A549 (cell line): ENCODE results near the gene RALA. TPM values are rescaled to one million over a fixed set of nuclear protein-coding genes. Genes with fewer than 3 reads are reported as not detected.

Experiments
- ATAC-seq, 2 experiments: fragments of 200-7000 bp in 1 of 2; fragments of >200 bp in 1 of 2; cut with Nextera tagmentation in 1 of 2; cut with Tn5 transposase in 1 of 2; 3 replicates each; pipeline versions ENCODE4 v1.8.0 to v1.9.1; 2018 to 2020; ENCODE audit warnings: mild to moderate bottlenecking in 1 of 2, moderate library complexity in 1 of 2
- CTCF ChIA-PET: fragments of 300-600 bp; sonication (Branson Sonifier 250); formaldehyde crosslinking; extraction: SDS; loops from one replicate; lab custom pipeline; 2021; ENCODE audit warnings: antibody characterized with exemption, inconsistent platforms; lab: Yijun Ruan, JAX
- POLR2A ChIA-PET: fragments of 350-600 bp; formaldehyde crosslinking; extraction: SDS; loops from one replicate; lab custom pipeline; 2021; ENCODE audit warnings: antibody characterized with exemption, inconsistent platforms; lab: Yijun Ruan, JAX
- DNase-seq, 2 experiments: peaks; one replicate each; pipeline versions ENCODE4 v3.0.0 to v3.0.0-alpha.2; 2011 to 2016; ENCODE audit warnings: low read depth in 1 of 2, low spot score in 1 of 2
- FAIRE-seq: peaks from 2 replicates; lab custom pipeline; 2011; peaks lifted over from hg19 to GRCh38; lab: Jason Lieb, UNC
- H3K27ac ChIP-seq, 2 experiments: fragments of >200 bp; sonication (Bioruptor Twin); formaldehyde crosslinking; 3 replicates each; pipeline ENCODE4 v1.5.1; 2016 to 2017
- H3K4me1 ChIP-seq: fragments of >200 bp; sonication (Bioruptor Twin); formaldehyde crosslinking; 3 replicates; pipeline ENCODE4 v1.6.1; 2016
- H3K4me2 ChIP-seq: fragments of >200 bp; sonication (Bioruptor Twin); formaldehyde crosslinking; 3 replicates; pipeline ENCODE4 v1.6.1; 2016
- H3K4me3 ChIP-seq: fragments of >200 bp; sonication (Bioruptor Twin); formaldehyde crosslinking; 3 replicates; pipeline ENCODE4 v1.5.1; 2016
- H3K9me3 ChIP-seq: fragments of >200 bp; sonication (Bioruptor Twin); formaldehyde crosslinking; 3 replicates; pipeline ENCODE4 v1.6.1; 2016
- CBX2 ChIP-seq: fragments of 200-600 bp; sonication (generic); IDR thresholded peaks from 2 replicates; pipeline ENCODE4 v1.6.1; 2016; ENCODE audit warnings: low read depth, mild to moderate bottlenecking, borderline replicate concordance
- CBX8 ChIP-seq: fragments of 200-600 bp; sonication (generic); IDR thresholded peaks from 2 replicates; pipeline ENCODE4 v1.6.1; 2016
- EHMT2 ChIP-seq: fragments of 200-600 bp; sonication (generic); IDR thresholded peaks from 2 replicates; pipeline ENCODE4 v1.6.1; 2016; ENCODE audit warnings: antibody characterized with exemption, low read depth, mild to moderate bottlenecking, moderate library complexity
- EP300 ChIP-seq, 2 experiments: fragments of >200 bp; sonication (Bioruptor Twin); formaldehyde crosslinking; IDR thresholded peaks; 2 replicates in 1 of 2; 3 replicates in 1 of 2; pipeline ENCODE4 v1.6.1; 2016 to 2017
- ESRRA ChIP-seq: fragments of 150-350 bp; IDR thresholded peaks from 2 replicates; pipeline ENCODE4 v1.6.1; 2014; ENCODE audit warnings: mild to moderate bottlenecking, low read length, borderline replicate concordance
- HOXB13 ChIP-seq: fragments of 250-450 bp; sonication (Bioruptor Pico); IDR thresholded peaks from 2 replicates; pipeline ENCODE4 v1.5.0; 2020; ENCODE audit warnings: low read depth, mild to moderate bottlenecking, moderate library complexity
- KDM5A ChIP-seq: fragments of 200-600 bp; sonication (generic); IDR thresholded peaks from 2 replicates; pipeline ENCODE4 v1.6.1; 2016; ENCODE audit warnings: antibody characterized with exemption, mild to moderate bottlenecking
- MAZ ChIP-seq: fragments of 150-350 bp; IDR thresholded peaks from 2 replicates; pipeline ENCODE4 v1.6.1; 2014; ENCODE audit warnings: antibody characterized with exemption, low read depth, low read length, borderline replicate concordance
- NFE2L2 ChIP-seq: fragments of 150-350 bp; conservative IDR thresholded peaks from 2 replicates; pipeline ENCODE4 v1.6.1; 2014; ENCODE audit warnings: low read length
- NPAS2 ChIP-seq: fragments of 250-450 bp; sonication (Bioruptor Pico); IDR thresholded peaks from 2 replicates; pipeline ENCODE4 v1.8.0; 2022; ENCODE audit warnings: mild to moderate bottlenecking, moderate library complexity, borderline replicate concordance
- RFX5 ChIP-seq: fragments of 450-650 bp; IDR thresholded peaks from 2 replicates; pipeline ENCODE4 v1.7.1; 2014; ENCODE audit warnings: antibody characterized with exemption, mild to moderate bottlenecking, moderate library complexity
- RNF2 ChIP-seq: fragments of 200-600 bp; sonication (generic); IDR thresholded peaks from 2 replicates; pipeline ENCODE4 v1.6.1; 2016; ENCODE audit warnings: low read depth, mild to moderate bottlenecking, antibody characterized with exemption, moderate library complexity, borderline replicate concordance
- ZC3H11A ChIP-seq: fragments of 450-650 bp; IDR thresholded peaks from 2 replicates; pipeline ENCODE4 v1.6.1; 2014; ENCODE audit warnings: antibody characterized with exemption, mild to moderate bottlenecking
- WGBS: methylation state at CpG from one replicate; pipeline ENCODE4 v1.1.6; 2017; ENCODE audit errors: missing lambda C conversion rate; 5-methylcytosine and 5-hydroxymethylcytosine counted together
- polyA plus RNA-seq, 4 experiments: library from polyadenylated mRNA; depleted of rRNA in 3 of 4; stranded (reverse); fragments of >200 nt; fragmentation: RNase III in 1 of 4; extraction: RNeasy Plus Mini Kit Qiagen cat#74134 plus additional on column Dnase treatment in 1 of 4; gene quantifications; 2 replicates in 3 of 4; 3 replicates in 1 of 4; pipeline ENCODE4 v1.2.3, GENCODE V29; 2011 to 2017
- TF ChIP-seq, protein P1 (sequence below): fragments of 250-450 bp; sonication (Bioruptor Pico); IDR thresholded peaks from 2 replicates; pipeline ENCODE4 v1.5.0; 2021; ENCODE audit warnings: mild to moderate bottlenecking, moderate library complexity, borderline replicate concordance
- TF ChIP-seq, protein P2 (sequence below): fragments of >200 bp; sonication (Bioruptor Twin); formaldehyde crosslinking; IDR thresholded peaks from 2 replicates; pipeline ENCODE4 v1.6.1; 2016
- TF ChIP-seq, protein P3 (sequence below): IDR thresholded peaks from 2 replicates; pipeline ENCODE4 v1.6.1; 2012; ENCODE audit warnings: low read depth, borderline replicate concordance
- TF ChIP-seq, protein P4 (sequence below): fragments of 200-600 bp; sonication (generic); IDR thresholded peaks from 2 replicates; pipeline ENCODE4 v1.6.1; 2016; ENCODE audit warnings: antibody characterized with exemption, mild to moderate bottlenecking, moderate library complexity
- TF ChIP-seq, protein P5 (sequence below): IDR thresholded peaks from 2 replicates; pipeline ENCODE4 v1.6.1; 2012

RALA gene
- polyA plus RNA-seq, 2 of the 4 experiments (the other 2 are of a cell fraction): 30.1 to 43.7 TPM

DNA sequence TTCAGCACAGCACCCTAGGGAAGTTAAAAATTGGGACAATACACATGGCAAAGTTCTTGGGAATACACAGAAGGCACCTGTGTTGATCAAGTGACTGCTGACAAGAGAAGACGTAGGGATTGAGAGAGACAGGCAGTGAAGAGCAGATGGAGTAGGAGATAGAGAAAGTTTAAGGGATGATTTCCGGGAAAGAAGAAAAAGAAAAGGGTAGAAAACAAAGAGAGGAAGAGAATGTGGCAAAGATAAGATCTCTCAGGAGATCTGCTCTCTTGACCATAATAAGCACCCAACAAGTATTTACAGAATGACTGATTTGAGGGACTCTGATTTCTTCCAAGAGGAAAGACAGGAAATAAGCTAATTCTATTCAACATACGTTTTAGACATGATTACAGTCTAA is 15.1 kb upstream of the RALA start:
- Histone ChIP-seq H3K4me2 (no peak overlapping the region), H3K4me1 (peaks cover 9% of the 10 kb centered on the region; the same call in 2 of the 3 replicates), H3K9me3 (no peaks in the 10 kb centered on the region), H3K4me3 (no peak overlapping the region), H3K27ac (no peak overlapping the region)
- DNase-seq: no peak
- CTCF ChIA-PET: no interaction called here
- POLR2A ChIA-PET: interaction anchor here (0.5 kb wide), 1 partner anchor 16 kb away, joined by 3 read pairs; no protein-coding TSS in a partner anchor
- no peak for ATAC-seq
- FAIRE-seq: no peak
- no peak for TF ChIP-seq CBX8
- WGBS: 66% methylated on average over 3 of the region's 3 CpGs

DNA sequence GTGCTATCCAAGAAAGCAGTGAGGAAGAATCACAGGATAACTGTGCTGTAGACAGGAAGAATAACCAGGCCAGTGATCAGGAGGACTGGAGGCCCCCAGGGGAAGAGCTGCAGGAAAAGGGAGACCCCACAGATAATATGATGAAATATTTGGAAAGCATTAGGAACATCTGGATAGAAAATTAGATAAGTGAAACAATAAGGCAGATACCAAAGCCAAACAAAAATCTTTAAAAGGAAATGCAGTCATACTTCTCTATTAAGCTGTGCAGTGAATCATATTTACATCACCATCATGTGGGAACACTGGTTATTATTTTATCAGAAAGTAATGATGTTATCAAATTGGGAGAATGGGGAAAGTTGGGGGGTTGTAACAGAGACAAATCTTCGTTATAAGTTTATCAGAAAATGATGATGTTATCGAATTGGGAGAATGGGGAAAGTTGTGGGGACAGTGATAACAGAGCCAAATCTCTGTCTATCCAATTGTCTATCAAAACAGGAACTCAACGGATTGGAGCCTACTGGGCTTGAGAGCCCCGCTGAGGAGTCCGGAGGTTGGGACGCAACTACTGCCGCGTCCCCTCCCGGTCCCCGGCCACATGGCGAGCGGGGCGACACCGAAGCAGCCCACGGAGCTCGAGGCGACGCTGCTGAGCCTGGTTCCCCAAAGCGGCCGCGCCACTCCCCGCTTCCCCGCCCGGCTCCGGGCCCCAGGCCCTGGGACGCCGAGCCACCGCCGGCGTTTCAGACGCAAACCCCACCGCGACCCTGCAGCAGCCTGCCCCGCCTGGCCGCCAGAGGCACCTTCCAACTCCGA is 14.0 kb upstream of the RALA start:
- 75% methylated on average over 33 of the region's 36 CpGs for WGBS
- ChIA-PET POLR2A (interaction anchor here (1.1 kb wide), 1 partner anchor 14 kb away, joined by 3 read pairs; the partner anchor contains the start of gene RALA), CTCF (interaction anchor here (0.7 to 1.0 kb wide), 3 partner anchors 16 to 29 kb away, joined by 4 read pairs; no protein-coding TSS in a partner anchor)
- Histone ChIP-seq H3K27ac (peak overlapping the region; percentile 14 to 72; a peak in 4 of 6 replicates), H3K9me3 (no peaks in the 10 kb centered on the region), H3K4me1 (peaks cover 9% of the 10 kb centered on the region; the same call in 2 of the 3 replicates), H3K4me2 (peak overlapping the region; percentile 42), H3K4me3 (no peak overlapping the region)
- DNase-seq (no peak), FAIRE-seq (no peak), ATAC-seq (peak; percentile 27 to 67; a peak in 3 of 6 replicates)
- TF ChIP-seq CBX2: no peak
- TF ChIP-seq ESRRA: no peak
- TF ChIP-seq RFX5: no peak
- TF ChIP-seq, protein P1, sequence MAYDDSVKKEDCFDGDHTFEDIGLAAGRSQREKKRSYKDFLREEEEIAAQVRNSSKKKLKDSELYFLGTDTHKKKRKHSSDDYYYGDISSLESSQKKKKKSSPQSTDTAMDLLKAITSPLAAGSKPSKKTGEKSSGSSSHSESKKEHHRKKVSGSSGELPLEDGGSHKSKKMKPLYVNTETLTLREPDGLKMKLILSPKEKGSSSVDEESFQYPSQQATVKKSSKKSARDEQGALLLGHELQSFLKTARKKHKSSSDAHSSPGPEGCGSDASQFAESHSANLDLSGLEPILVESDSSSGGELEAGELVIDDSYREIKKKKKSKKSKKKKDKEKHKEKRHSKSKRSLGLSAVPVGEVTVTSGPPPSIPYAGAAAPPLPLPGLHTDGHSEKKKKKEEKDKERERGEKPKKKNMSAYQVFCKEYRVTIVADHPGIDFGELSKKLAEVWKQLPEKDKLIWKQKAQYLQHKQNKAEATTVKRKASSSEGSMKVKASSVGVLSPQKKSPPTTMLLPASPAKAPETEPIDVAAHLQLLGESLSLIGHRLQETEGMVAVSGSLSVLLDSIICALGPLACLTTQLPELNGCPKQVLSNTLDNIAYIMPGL (CRISPR knock-in tag): no peak
- TF ChIP-seq, protein P2, sequence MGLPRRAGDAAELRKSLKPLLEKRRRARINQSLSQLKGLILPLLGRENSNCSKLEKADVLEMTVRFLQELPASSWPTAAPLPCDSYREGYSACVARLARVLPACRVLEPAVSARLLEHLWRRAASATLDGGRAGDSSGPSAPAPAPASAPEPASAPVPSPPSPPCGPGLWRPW: no peak
- TF ChIP-seq, protein P3, sequence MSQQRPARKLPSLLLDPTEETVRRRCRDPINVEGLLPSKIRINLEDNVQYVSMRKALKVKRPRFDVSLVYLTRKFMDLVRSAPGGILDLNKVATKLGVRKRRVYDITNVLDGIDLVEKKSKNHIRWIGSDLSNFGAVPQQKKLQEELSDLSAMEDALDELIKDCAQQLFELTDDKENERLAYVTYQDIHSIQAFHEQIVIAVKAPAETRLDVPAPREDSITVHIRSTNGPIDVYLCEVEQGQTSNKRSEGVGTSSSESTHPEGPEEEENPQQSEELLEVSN: no peak
- no peak for TF ChIP-seq HOXB13 (CRISPR knock-in tag)

DNA sequence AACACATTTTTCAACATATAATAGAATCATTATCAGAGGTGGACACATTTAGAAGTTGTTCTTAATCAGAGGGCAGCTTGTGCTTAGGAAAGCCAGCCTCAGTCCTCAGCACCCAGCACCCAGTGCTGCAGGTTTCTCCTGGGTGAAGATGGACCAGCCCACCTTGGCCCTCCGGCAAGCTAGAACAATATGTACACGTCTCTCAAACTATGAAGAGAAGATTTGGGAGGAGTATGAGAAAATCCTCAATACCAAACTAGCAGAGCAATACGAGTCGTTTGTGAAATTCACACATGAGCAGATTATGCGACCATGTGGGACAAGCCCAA is 13.5 kb upstream of the RALA start:
- ChIA-PET POLR2A (interaction anchor here (1.1 kb wide), 1 partner anchor 13 kb away, joined by 3 read pairs; the partner anchor contains the start of gene RALA), CTCF (interaction anchor here (0.7 to 1.0 kb wide), 2 partner anchors 16 to 29 kb away, joined by 4 read pairs; no protein-coding TSS in a partner anchor)
- H3K4me2 ChIP-seq: peak overlapping the region; percentile 42
- FAIRE-seq (no peak), DNase-seq (no peak), ATAC-seq (no peak; a peak in 1 of 6 replicates)
- WGBS: 94% methylated on average over 5 of the region's 5 CpGs
- no peaks in the 10 kb centered on the region for H3K9me3 ChIP-seq
- no peak overlapping the region for H3K4me3 ChIP-seq
- H3K27ac ChIP-seq: peak overlapping the region; percentile 14 to 72; a peak in 4 of 6 replicates
- TF ChIP-seq NFE2L2 (no peak), ZC3H11A (no peak), EHMT2 (no peak), RNF2 (no peak), MAZ (no peak), KDM5A (no peak), EP300 (IDR thresholded peaks at IDR 0.05) (no peak), NPAS2 (no peak)
- TF ChIP-seq, protein P4, sequence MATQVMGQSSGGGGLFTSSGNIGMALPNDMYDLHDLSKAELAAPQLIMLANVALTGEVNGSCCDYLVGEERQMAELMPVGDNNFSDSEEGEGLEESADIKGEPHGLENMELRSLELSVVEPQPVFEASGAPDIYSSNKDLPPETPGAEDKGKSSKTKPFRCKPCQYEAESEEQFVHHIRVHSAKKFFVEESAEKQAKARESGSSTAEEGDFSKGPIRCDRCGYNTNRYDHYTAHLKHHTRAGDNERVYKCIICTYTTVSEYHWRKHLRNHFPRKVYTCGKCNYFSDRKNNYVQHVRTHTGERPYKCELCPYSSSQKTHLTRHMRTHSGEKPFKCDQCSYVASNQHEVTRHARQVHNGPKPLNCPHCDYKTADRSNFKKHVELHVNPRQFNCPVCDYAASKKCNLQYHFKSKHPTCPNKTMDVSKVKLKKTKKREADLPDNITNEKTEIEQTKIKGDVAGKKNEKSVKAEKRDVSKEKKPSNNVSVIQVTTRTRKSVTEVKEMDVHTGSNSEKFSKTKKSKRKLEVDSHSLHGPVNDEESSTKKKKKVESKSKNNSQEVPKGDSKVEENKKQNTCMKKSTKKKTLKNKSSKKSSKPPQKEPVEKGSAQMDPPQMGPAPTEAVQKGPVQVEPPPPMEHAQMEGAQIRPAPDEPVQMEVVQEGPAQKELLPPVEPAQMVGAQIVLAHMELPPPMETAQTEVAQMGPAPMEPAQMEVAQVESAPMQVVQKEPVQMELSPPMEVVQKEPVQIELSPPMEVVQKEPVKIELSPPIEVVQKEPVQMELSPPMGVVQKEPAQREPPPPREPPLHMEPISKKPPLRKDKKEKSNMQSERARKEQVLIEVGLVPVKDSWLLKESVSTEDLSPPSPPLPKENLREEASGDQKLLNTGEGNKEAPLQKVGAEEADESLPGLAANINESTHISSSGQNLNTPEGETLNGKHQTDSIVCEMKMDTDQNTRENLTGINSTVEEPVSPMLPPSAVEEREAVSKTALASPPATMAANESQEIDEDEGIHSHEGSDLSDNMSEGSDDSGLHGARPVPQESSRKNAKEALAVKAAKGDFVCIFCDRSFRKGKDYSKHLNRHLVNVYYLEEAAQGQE: no peak
- TF ChIP-seq, protein P5, sequence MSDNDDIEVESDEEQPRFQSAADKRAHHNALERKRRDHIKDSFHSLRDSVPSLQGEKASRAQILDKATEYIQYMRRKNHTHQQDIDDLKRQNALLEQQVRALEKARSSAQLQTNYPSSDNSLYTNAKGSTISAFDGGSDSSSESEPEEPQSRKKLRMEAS: no peak
- TF ChIP-seq, all 56 proteins: peak for 0
- peaks cover 9% of the 10 kb centered on the region; the same call in 2 of the 3 replicates for H3K4me1 ChIP-seq
